ENCODE results near the gene TMEM79.

TMEM79 gene

GRCh38 chr1:156262461-156263287 is 21.5 kb upstream of the TMEM79 start:
- no peak for DNase-seq (ENCODE audit: low spot score)
- TF ChIP-seq CTCF (IDR thresholded peaks at IDR 0.05; ENCODE audit: extremely low read depth, missing control alignments), result no peak

GRCh38 chr1:156263288-156263655 is 20.9 kb upstream of the TMEM79 start:
- no peak for TF ChIP-seq CTCF (IDR thresholded peaks at IDR 0.05; ENCODE audit: extremely low read depth, missing control alignments)
- no peak for DNase-seq (ENCODE audit: low spot score)

GRCh38 chr1:156266051-156266450 is 18.1 kb upstream of the TMEM79 start:
- DNase-seq (ENCODE audit: low spot score), result no peak
- TF ChIP-seq CTCF (IDR thresholded peaks at IDR 0.05; ENCODE audit: extremely low read depth, missing control alignments), result no peak

GRCh38 chr1:156268336-156268735 is 15.8 kb upstream of the TMEM79 start:
- TF ChIP-seq CTCF (IDR thresholded peaks at IDR 0.05; ENCODE audit: extremely low read depth, missing control alignments), result no peak
- DNase-seq (ENCODE audit: low spot score), result no peak

- DNase-seq (ENCODE audit: low spot score), result no peak
- no peak for TF ChIP-seq CTCF (IDR thresholded peaks at IDR 0.05; ENCODE audit: extremely low read depth, missing control alignments)
These were observed 13.8 kb upstream of the TMEM79 start for GRCh38 chr1:156270314-156270713.

- DNase-seq (ENCODE audit: low spot score), result no peak
- TF ChIP-seq CTCF (IDR thresholded peaks at IDR 0.05; ENCODE audit: extremely low read depth, missing control alignments), result no peak
These were observed 7.6 kb upstream of the TMEM79 start for GRCh38 chr1:156276532-156276931.

- no peak for TF ChIP-seq CTCF (IDR thresholded peaks at IDR 0.05; ENCODE audit: extremely low read depth, missing control alignments)
These were observed 7.2 kb upstream of the TMEM79 start for GRCh38 chr1:156276966-156277381.

More at GRCh38 chr1:156276966-156277381, 7.2 kb upstream of the TMEM79 start:
- DNase-seq (ENCODE audit: low spot score), result no peak

Measured in GM20000 (cell line).